Amygdala (tissue), 56 donors: ENCODE data around the gene ARAP3.
A peak's percentile ranks its signal among the peaks of the same experiment; 100 is the strongest.

Source experiments
- DNase-seq, 56 donors: peaks; one replicate each; lab custom pipeline; 2025; lab: John Stamatoyannopoulos, UW

Gene ARAP3

DNA sequence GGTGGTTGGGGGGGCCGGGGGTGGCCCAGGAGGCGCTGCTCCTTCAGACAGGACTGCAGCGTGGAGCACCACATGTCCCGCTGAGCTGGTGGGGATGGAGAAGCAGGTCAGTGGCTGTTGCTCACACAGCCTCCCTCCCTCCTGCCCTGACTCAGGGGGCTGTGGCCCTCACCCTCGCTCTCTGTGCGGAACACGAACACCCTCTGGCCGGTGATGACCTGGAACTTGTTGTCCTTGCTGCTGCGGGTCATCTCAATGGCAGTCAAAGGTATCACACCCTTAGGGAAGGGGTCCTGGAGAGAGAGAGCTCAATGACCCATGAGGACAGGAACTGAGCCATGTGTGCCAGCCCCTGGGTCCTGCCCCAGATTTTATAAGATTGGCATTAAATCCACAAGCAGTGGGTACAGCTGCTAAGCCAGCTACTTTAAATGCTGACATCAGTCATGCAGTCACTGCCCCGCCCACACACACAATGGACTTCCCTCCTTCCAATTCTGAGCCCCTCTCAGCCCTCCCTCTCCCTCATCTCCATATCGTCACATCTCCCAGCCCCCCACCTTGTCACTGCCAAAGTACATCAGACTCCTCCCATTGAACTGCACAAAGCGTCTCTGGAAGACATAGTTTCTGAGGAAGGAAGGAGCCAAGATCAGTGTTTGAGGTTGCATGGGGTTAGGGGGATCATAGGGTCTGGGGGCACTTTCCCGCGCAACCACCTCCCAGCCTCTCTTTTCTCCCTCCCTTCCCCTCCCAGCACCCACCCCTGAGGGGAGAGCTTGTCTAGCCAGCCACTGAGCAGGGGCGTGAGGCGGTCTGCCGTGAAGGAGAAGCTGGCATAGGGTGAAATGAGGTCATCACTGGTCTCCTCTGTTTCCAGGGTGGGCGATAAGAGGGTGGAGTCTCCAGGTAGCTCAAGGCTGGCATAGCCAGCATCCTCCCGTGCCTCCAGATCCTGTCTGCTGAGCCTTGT lies 8.9 kb downstream of the ARAP3 start:
- DNase-seq: peak in 19 of 56 donors; percentile 9 to 82 (median 30)

DNA sequence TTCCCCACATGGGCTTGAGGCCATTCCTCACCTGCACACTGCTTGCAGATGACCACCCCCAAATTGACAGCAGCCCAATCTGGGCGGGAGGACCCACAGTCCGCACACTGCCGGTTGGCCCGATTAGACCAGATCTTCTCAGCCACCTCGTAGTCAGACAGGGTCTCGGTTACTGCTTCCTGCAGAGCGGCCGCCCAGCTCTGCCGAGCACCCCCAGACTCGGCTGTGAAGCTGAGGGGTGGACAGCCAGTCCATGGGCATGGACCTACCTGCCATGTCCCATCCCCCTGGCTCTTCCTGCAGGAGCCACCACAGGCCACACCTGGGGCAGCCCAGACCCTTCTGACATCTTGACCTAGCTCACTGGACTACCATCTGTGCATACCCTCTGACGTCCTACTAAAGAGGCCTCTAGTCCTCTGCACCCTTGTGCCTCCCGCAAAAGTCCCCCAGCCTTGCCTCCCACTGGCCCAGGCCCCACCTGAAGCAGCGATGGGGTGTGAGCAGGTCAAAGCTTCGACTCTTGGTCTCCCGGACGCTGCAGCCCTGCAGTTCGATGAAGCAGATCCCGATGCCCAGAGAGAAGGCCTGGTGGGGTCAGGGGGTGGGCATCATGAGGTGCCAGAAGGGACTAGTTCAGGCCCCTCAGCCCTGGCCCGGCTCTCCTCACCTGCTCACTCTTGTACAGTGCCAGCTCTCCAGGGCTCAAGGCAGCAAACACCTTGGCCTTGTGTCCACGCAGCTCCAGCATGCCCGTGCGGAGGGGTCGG lies 9.8 kb downstream of the ARAP3 start:
- no peak for DNase-seq

- peak in 1 of 56 donors; percentile 17 for DNase-seq
These were observed 12.5 kb downstream of the ARAP3 start for GRCh38 chr5:141669520-141669919.

GRCh38 chr5:141668601-141669265 lies 13.3 kb downstream of the ARAP3 start:
- no peak for DNase-seq

DNA sequence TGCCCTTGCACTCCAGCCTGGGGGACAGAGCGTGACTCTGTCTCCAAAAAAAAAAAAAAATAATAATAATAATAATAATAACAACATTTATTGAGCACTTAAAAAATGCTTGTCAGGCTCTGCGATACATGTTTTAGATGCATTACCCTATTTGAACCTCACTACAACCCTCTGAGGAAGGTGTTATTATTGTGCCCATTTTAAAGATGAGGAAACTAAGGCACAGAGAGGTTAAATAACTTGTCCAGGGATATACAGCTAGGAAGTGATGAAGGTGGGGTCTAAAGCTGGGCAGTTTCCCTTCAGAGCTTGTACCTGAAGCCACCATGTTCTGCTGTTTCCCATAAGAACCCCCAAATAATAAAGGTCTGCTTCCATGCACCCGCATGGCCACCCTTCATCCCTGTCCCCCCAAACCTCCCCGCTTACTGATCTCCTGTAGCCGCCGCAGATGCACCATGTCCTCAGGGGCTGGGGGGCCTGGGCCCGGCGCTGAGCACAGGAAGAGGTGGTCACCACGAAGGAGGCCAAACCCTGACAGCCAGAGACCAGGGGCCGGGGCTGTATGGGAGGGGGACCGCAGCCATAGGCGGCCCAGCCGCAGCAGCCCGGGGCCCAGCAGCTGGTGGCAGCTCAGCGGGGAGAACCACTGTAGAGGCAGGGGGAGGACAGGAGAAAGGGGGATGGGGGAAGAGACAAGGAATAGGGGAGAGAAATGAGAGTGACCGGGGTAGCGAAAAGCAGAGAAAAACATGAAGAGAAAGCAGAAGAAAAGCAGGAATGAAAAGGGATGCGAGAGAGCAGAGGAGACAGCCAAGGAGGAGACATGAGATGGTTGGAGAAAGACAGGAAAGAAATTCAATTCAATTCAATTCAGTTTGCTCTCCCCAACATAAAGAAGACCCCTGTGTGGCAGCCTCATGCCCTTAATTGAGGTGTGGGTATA lies 15.8 kb downstream of the ARAP3 start:
- DNase-seq: no peak

GRCh38 chr5:141664733-141665461 lies 17.1 kb downstream of the ARAP3 start:
- DNase-seq: peak in 48 of 56 donors; percentile 11 to 82 (median 48)

- no peak for DNase-seq
These were observed 18.5 kb downstream of the ARAP3 start for GRCh38 chr5:141663506-141663905.

DNA sequence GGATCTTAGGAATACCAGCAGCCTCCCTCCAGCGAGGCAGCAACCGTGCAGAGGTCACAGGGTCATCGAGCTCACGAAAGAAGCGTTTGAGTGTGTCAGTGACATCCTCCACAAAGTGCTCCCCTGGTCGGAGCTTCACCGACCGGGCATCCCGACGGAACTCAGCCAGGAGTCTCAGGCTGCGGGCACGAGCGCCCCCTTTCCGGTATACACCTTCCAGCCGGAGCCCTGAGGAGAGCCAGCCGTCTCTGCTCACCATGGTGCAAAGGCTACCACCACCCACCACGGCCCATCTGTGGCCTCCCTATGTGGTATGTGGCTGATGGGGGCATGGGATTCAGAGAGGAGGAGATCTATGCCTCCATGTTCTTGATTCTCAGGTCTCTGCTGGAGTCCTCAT lies 20.0 kb downstream of the ARAP3 start:
- no peak for DNase-seq

DNA sequence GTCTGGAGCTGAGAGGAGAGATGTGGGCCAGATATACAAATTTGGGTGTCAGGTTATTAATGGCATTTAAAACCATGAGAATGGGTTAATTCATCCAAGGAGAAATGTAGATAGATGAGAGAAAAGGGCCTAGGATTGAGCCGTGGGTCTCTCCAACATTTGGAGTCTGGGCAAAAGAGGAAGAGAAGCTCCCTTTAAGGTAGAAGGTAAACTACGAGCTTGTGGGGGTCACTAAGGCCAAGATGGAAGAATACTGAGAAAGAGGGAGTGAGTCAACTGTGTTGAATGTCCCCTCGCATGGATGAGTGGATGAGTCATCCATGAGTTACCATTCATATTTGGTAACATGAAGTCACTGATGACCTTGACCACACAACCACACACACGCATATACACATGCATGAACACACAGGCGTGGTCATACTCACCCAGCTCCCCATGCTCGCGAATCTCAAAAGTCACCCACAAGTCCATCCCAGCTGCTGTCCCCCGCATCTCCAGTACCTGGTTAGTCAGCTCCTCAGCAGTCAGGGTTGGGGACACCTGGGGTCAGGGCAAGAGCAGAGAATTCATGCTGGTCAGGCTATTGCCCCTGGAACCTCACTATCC lies 24.0 kb downstream of the ARAP3 start:
- DNase-seq: no peak

DNA sequence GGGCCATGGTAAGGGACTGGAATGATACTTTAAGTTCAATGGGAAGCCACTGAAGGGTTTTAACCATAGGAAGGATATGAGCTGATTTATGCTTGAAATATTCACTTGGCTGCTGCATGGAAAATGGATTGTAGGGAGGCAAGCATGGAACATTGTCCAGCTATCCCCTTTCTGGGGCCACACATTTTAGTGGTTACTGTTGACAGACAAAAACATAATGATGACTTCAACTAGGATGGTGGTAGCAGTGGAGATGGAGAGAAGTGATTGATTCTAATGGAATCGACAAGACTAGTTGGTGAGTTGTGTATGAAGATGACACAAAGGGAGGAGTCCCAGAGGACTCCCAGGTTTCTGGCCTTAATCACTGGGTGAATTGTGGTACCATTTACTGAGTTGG lies 24.6 kb downstream of the ARAP3 start:
- DNase-seq: no peak

DNA sequence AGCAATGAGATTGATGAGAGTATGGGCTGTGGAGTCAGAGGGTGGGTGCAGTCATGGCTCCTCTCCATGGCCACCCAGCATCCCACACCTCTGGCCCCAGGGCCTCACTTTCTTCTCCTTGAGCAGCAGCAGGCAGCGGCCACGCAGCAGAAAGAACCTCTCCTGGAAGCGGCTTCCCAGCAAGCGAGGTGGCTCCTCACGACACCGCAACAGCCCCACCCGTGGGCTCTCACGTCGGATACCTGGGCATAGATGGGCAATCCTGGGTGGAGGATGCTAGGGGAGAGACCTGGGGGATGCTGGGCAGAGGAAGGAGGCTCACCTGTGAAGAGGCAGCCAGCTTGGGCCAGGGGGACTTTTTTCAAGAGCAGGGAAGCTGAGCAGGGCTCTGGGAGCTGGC lies 25.6 kb downstream of the ARAP3 start:
- DNase-seq: no peak

DNA sequence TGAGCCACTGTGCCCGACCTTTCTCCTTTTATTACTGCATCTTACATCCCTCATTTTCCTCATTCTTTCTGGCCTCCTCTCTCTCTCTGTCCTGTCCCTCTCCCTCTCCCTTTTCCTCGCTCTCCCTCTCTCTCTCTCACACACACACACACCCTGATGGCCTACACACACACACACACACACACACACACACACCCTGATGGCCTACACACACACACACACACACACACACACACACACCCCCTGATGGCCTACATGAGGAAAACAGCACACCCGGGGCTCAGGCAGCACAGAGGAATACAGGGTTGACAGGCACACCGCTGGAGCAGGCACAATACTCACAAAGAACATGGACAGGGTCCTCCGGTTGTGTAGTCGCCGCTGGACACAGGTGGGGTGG lies 27.0 kb downstream of the ARAP3 start:
- DNase-seq: no peak

- DNase-seq: no peak
These were observed 27.7 kb downstream of the ARAP3 start for GRCh38 chr5:141654298-141654697.

DNA sequence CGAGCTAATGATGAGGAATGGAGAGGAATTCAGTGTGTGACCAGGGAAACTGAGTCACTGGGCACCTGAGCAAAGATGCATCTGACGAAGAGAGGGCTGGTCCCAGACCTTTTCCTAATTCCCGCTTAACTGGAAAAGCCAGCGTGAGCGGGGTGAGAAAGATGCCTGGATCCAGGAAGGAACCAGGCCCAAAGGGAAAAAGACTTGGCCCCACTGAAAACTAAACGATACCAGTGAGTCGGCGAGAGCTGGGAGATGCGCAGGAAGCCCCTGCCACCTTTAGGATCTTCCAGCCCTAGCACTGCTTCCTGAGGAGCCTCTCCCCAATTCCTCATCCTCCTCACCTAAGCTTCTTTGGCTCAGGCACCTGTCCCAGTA lies 30.3 kb downstream of the ARAP3 start:
- DNase-seq: no peak

DNA sequence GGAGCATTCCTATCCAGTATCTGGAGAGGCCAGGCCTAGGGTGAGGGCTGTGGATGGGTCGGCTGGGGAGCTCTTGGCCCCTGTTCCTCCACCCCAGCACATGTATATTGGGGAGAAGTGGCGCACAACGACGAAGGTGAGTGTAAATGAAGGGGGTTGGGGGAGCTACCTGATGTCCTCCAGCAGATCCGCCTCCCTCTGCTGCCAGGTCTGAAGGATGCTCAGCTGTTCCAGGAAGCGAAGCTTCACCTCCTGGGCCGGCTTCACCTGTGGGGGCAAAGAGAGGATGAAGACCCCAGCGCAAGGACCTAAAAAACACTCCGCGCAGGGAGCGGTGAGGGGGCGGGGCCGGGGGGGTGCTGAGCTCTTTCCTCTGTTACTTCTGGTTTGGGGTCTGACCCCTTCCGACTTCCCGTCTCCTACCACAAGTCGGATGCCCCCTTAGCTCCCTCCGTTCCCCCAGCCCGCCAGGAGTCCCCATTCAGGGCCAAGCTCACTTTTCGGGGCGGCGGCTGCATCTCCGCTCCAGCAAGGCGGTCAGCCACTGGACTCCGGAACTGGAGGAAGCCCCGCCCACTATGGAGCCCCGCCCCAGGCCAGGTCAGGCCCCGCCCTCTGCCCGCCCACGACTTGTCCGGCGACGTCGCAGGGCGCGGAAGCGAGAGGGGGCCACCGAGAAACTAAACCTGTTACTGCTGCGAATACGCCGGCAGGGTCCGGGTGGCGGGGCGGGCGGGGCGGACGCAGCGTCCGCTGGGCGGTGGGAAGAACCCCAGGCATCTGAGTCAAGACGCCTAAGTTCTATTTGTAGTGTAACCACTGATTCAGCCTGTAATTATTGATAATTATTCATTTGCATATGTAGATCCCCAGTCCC lies 30.9 kb downstream of the ARAP3 start, which contains the start of gene FCHSD1:
Gene FCHSD1 (minus strand): TSS at position 568 of the 877 bp plus-strand sequence. CDS start 50 bp downstream, at position 518.
- peak in 53 of 56 donors; percentile 14 to 94 (median 71) for DNase-seq

DNA sequence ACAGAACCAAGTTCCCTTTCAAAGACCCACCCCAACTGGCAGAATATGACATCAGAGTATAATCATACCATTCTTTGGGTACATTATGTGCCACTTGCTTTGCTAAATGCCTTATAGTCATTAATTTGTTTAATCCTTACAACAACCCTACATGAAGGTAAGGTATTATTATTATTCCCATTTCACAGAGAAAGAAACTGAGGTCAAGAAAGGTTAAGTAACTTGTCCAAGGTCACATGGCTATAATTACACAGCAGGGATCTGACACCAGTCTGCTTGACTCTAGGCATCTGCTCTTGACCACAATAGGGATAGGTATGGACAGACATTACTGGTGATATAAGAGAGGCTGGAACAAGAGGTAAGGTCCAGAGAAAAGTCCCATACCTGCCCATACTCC lies 32.1 kb downstream of the ARAP3 start:
- no peak for DNase-seq

GRCh38 chr5:141649056-141649688 lies 32.9 kb downstream of the ARAP3 start:
- peak in 1 of 56 donors; percentile 49 for DNase-seq
